Osteocyte (in vitro differentiated cells): Measurements from ENCODE around the gene BCAR3. TPM values are rescaled to one million over a fixed set of nuclear protein-coding genes. Genes with fewer than 3 reads are reported as not detected.

Experiments
- DNase-seq: peaks from one replicate; pipeline ENCODE4 v3.0.0; 2021; ENCODE audit warnings: mixed read lengths; ENCODE audit not compliant: unreplicated experiment; ENCODE audit errors: extremely low spot score
- H3K27ac Mint-ChIP-seq: one replicate; pipeline ENCODE4 v1.8.0; 2021; ENCODE audit warnings: mild to moderate bottlenecking, mixed read lengths; ENCODE audit not compliant: unreplicated experiment
- H3K27me3 Mint-ChIP-seq: one replicate; pipeline ENCODE4 v1.8.0; 2021; ENCODE audit warnings: mixed read lengths; ENCODE audit not compliant: unreplicated experiment
- H3K36me3 Mint-ChIP-seq: one replicate; pipeline ENCODE4 v1.8.0; 2021; ENCODE audit warnings: mixed read lengths; ENCODE audit not compliant: unreplicated experiment
- H3K4me1 Mint-ChIP-seq: one replicate; pipeline ENCODE4 v1.8.0; 2021; ENCODE audit warnings: mixed read lengths; ENCODE audit not compliant: unreplicated experiment
- H3K4me3 Mint-ChIP-seq: one replicate; pipeline ENCODE4 v1.8.0; 2021; ENCODE audit warnings: mild to moderate bottlenecking, moderate library complexity, mixed read lengths; ENCODE audit not compliant: unreplicated experiment
- H3K9me3 Mint-ChIP-seq: one replicate; pipeline ENCODE4 v1.8.0; 2021; ENCODE audit warnings: mixed read lengths; ENCODE audit not compliant: unreplicated experiment
- CTCF ChIP-seq: fragments of 200-600 bp; sonication (generic); IDR thresholded peaks from 2 replicates; pipeline ENCODE4 v1.5.0; 2021; ENCODE audit warnings: antibody characterized with exemption, mild to moderate bottlenecking, moderate library complexity
- total RNA-seq: library from RNA; stranded (reverse); gene quantifications from 2 replicates; pipeline ENCODE4 v1.2.1, GENCODE V29; 2021

BCAR3 gene
- total RNA-seq, 1 donor from 2014 or later, result 8.8 TPM

DNA sequence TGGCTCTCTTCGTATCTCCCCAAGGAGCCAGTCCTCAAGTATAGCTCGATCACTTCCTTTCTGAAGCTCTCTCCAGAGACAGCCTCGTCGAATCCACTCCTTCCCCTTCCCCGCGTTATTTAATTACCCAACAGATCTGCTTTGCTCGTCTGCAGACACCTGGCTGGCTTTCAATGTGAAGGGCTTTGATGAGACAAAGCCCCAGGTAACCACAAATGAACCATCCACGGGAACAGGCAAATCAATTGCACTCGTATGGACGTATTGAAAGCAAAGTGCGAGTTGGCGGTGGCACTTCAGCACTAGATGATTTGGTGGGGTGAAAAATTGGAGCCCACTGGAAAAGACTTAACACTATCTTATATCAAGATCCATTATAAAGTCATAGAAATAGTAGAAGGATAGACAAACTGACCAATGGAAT is 364 bp upstream of the BCAR3 start:
- no peaks in the 10 kb centered on the region for H3K27me3 Mint-ChIP-seq
- H3K4me1 Mint-ChIP-seq, result peaks cover 28% of the 10 kb centered on the region
- H3K9me3 Mint-ChIP-seq, result no peaks in the 10 kb centered on the region
- TF ChIP-seq CTCF, result no peak
- DNase-seq, result no peak
- H3K27ac Mint-ChIP-seq, result peak overlapping the region; percentile 76
- peak overlapping the region; percentile 83 for H3K4me3 Mint-ChIP-seq
- H3K36me3 Mint-ChIP-seq, result peaks cover 6% of the 10 kb centered on the region

GRCh38 chr1:93680420-93681100 is 1.1 kb downstream of the BCAR3 start:
- Mint-ChIP-seq H3K27me3 (no peaks in the 10 kb centered on the region), H3K36me3 (peaks cover 7% of the 10 kb centered on the region), H3K27ac (peak overlapping the region; percentile 89), H3K4me1 (peaks cover 30% of the 10 kb centered on the region), H3K9me3 (no peaks in the 10 kb centered on the region), H3K4me3 (peak overlapping the region; percentile 89)
- DNase-seq, result peak; percentile 89
- peak; percentile 63 for TF ChIP-seq CTCF

GRCh38 chr1:93680076-93680419 is 1.6 kb downstream of the BCAR3 start:
- peaks cover 34% of the 10 kb centered on the region for H3K4me1 Mint-ChIP-seq
- H3K36me3 Mint-ChIP-seq, result peaks cover 7% of the 10 kb centered on the region
- no peak for DNase-seq
- peak overlapping the region; percentile 89 for H3K27ac Mint-ChIP-seq
- H3K9me3 Mint-ChIP-seq, result no peaks in the 10 kb centered on the region
- H3K27me3 Mint-ChIP-seq, result no peaks in the 10 kb centered on the region
- peak overlapping the region; percentile 89 for H3K4me3 Mint-ChIP-seq
- TF ChIP-seq CTCF, result no peak

DNA sequence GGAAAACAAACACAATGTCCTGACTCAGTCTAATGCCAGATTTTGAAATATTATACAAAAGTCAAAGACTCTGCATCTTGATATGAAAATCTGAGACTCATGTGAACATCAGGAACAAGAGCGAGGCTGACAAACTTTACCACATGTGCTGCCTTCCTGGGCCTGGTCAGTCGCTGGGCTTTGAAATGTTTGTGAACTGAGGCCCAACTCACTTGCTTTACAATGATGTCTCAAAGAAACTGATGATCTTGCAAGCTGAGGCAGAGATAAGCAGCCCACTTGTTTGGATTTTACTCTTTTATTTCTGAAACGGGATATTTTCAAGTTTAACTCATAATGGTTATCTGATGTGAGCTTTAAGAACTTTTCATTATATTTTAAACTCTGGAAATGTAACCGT is 2.1 kb downstream of the BCAR3 start:
- no peak for DNase-seq
- H3K9me3 Mint-ChIP-seq, result no peaks in the 10 kb centered on the region
- H3K4me1 Mint-ChIP-seq, result peaks cover 34% of the 10 kb centered on the region
- no peak for TF ChIP-seq CTCF
- H3K4me3 Mint-ChIP-seq, result peak overlapping the region; percentile 89
- H3K27me3 Mint-ChIP-seq, result no peaks in the 10 kb centered on the region
- peak overlapping the region; percentile 45 for H3K27ac Mint-ChIP-seq
- peaks cover 7% of the 10 kb centered on the region for H3K36me3 Mint-ChIP-seq

DNA sequence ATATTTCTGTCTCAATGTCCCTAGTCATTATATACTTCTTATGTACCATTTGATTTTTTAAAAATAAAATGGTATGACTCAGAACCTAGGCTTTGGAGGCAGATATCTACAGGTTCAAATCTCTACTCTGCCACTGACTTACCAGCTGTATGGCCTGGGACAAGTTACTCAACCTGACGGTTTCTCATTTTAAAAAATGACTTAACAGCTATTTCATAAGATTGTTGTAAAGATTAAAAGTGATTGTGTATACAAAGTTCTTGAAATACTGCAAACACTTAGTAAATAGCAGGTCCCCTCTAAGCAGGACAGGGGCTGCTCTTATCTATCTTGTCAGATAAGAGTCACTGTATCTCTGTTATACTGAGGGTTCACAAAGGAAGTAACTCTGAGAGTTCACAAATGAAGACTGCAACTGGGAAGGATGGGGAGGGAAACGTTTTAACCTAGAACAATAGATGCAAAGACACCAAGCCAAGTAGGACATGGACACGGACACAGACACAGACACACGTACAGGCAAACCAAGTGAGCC is 2.6 kb downstream of the BCAR3 start:
- Mint-ChIP-seq H3K27ac (peak overlapping the region; percentile 8), H3K9me3 (no peaks in the 10 kb centered on the region), H3K4me1 (peaks cover 34% of the 10 kb centered on the region), H3K27me3 (no peaks in the 10 kb centered on the region), H3K36me3 (peaks cover 7% of the 10 kb centered on the region), H3K4me3 (no peak overlapping the region)
- DNase-seq, result no peak
- TF ChIP-seq CTCF, result no peak
